Peyer's patch (tissue), 4 donors: ENCODE data around the gene CGB3. TPM values are rescaled to one million over a fixed set of nuclear protein-coding genes. Genes with fewer than 3 reads are reported as not detected.

Source experiments
- DNase-seq, 3 donors: peaks; one replicate each; pipeline ENCODE4 v3.0.0-alpha.2; 2017 to 2019
- H3K27ac ChIP-seq, 4 donors: fragments of 200-600 bp; sonication (generic); one replicate each; pipeline ENCODE4 v1.5.1; 2016 to 2019
- H3K27me3 ChIP-seq, 2 donors: fragments of 200-600 bp; sonication (generic); one replicate each; pipeline ENCODE4 v1.5.1; 2019
- H3K36me3 ChIP-seq, 3 donors: fragments of 200-600 bp; sonication (generic); one replicate each; pipeline ENCODE4 v1.5.1; 2016 to 2019
- H3K4me1 ChIP-seq, 4 donors: fragments of 200-600 bp; sonication (generic); one replicate each; pipeline ENCODE4 v1.5.1; 2016 to 2019
- H3K4me3 ChIP-seq, 4 donors: fragments of 200-600 bp; sonication (generic); 1 replicate in 3 of 4; 2 replicates in 1 of 4; pipeline ENCODE4 v1.5.1; 2016 to 2019; ENCODE audit warnings: mild to moderate bottlenecking in 1 of 4
- H3K9me3 ChIP-seq, 4 donors: fragments of 200-600 bp; sonication (generic); one replicate each; pipeline ENCODE4 v1.5.1; 2016 to 2019; ENCODE audit warnings: mild to moderate bottlenecking in 1 of 4
- CTCF ChIP-seq, 6 experiments: fragments of 450-650 bp in 4 of 6; fragments of 200-600 bp in 2 of 6; sonication (generic) in 1 of 6; IDR thresholded peaks; one replicate each; pipeline ENCODE4 v1.5.1; 2017 to 2019; ENCODE audit warnings: antibody characterized with exemption in 6 of 6, mild to moderate bottlenecking in 3 of 6, moderate library complexity in 1 of 6
- POLR2A ChIP-seq, 2 donors: fragments of 450-650 bp; IDR thresholded peaks; one replicate each; pipeline ENCODE4 v1.5.1; 2017; ENCODE audit warnings: antibody characterized with exemption in 2 of 2, mild to moderate bottlenecking in 2 of 2, moderate library complexity in 2 of 2
- total RNA-seq, 4 donors: library from RNA; depleted of rRNA; stranded (reverse); fragments of >200 nt; gene quantifications; one replicate each; pipeline ENCODE4 v1.1.0, GENCODE V29; 2016

The CGB3 gene
- total RNA-seq, 4 donors from 2014 or later: not detected

GRCh38 chr19:49064768-49065611, 40.9 kb upstream of the CGB3 start, which contains the start of gene NTF4:
Gene NTF4, minus strand, starts transcription at chr19:49064818. Its CDS starts 2,821 bp downstream, at chr19:49061997.
- Histone ChIP-seq H3K4me1 (peaks cover 0 to 11% (median 5%) of the 10 kb centered on the region in 4 donors), H3K9me3 (no peaks in the 10 kb centered on the region), H3K27ac (no peak within 1 kb of the TSS), H3K36me3 (no peaks in the 10 kb centered on the region), H3K27me3 (peaks cover 0 to 15% of the 10 kb centered on the region in 2 donors), H3K4me3 (peak within 1 kb of the TSS in 3 of 4 donors; percentile 28 to 34 (median 30))
- no peak for DNase-seq
- TF ChIP-seq POLR2A (IDR thresholded peaks at IDR 0.05): no peak
- no peak for TF ChIP-seq CTCF (IDR thresholded peaks at IDR 0.05)

GRCh38 chr19:49064029-49064629, 40.0 kb upstream of the CGB3 start:
- no peaks in the 10 kb centered on the region for H3K36me3 ChIP-seq
- peaks cover 0 to 11% (median 5%) of the 10 kb centered on the region in 4 donors for H3K4me1 ChIP-seq
- TF ChIP-seq POLR2A (IDR thresholded peaks at IDR 0.05) (no peak), CTCF (IDR thresholded peaks at IDR 0.05) (no peak)
- peaks cover 0 to 15% of the 10 kb centered on the region in 2 donors for H3K27me3 ChIP-seq
- no peak overlapping the region for H3K4me3 ChIP-seq
- no peak for DNase-seq
- no peaks in the 10 kb centered on the region for H3K9me3 ChIP-seq
- H3K27ac ChIP-seq: no peak overlapping the region

GRCh38 chr19:49061445-49061844, 37.3 kb upstream of the CGB3 start:
- H3K27ac ChIP-seq: no peak overlapping the region
- H3K9me3 ChIP-seq: no peaks in the 10 kb centered on the region
- peaks cover 0 to 26% (median 11%) of the 10 kb centered on the region in 4 donors for H3K4me1 ChIP-seq
- H3K36me3 ChIP-seq: no peaks in the 10 kb centered on the region
- H3K27me3 ChIP-seq: peaks cover 0 to 9% of the 10 kb centered on the region in 2 donors
- TF ChIP-seq POLR2A (IDR thresholded peaks at IDR 0.05) (no peak), CTCF (IDR thresholded peaks at IDR 0.05) (no peak)
- no peak overlapping the region for H3K4me3 ChIP-seq
- DNase-seq: no peak

GRCh38 chr19:49061000-49061399, 36.9 kb upstream of the CGB3 start:
- no peak overlapping the region for H3K4me3 ChIP-seq
- H3K27ac ChIP-seq: no peak overlapping the region
- TF ChIP-seq POLR2A (IDR thresholded peaks at IDR 0.05): no peak
- no peak for TF ChIP-seq CTCF (IDR thresholded peaks at IDR 0.05)
- peaks cover 0 to 30% (median 13%) of the 10 kb centered on the region in 4 donors for H3K4me1 ChIP-seq
- no peaks in the 10 kb centered on the region for H3K9me3 ChIP-seq
- H3K27me3 ChIP-seq: peaks cover 0 to 9% of the 10 kb centered on the region in 2 donors
- no peak for DNase-seq
- H3K36me3 ChIP-seq: no peaks in the 10 kb centered on the region

- H3K4me3 ChIP-seq: no peak overlapping the region
- peaks cover 0 to 19% (median 10%) of the 10 kb centered on the region in 4 donors for H3K4me1 ChIP-seq
- no peaks in the 10 kb centered on the region for H3K27me3 ChIP-seq
- no peak for DNase-seq
- H3K9me3 ChIP-seq: no peaks in the 10 kb centered on the region
- H3K36me3 ChIP-seq: no peaks in the 10 kb centered on the region
- TF ChIP-seq POLR2A (IDR thresholded peaks at IDR 0.05) (no peak), CTCF (IDR thresholded peaks at IDR 0.05) (no peak)
- no peak overlapping the region for H3K27ac ChIP-seq
Measured at GRCh38 chr19:49059053-49059452, 34.9 kb upstream of the CGB3 start.
